B cell (primary cell): ENCODE data around the gene S100A14. TPM values are rescaled to one million over a fixed set of nuclear protein-coding genes. Genes with fewer than 3 reads are reported as not detected.

Source experiments
- ATAC-seq: fragments of 200-7000 bp; cut with Tn5 transposase; one replicate; pipeline ENCODE4 v1.10.0; 2021; ENCODE audit warnings: low read depth, mild to moderate bottlenecking, moderate number of reproducible peaks, moderate library complexity
- CTCF ChIA-PET: fragments of 350-600 bp; sonication (Branson Sonifier 250); formaldehyde crosslinking; loops from one replicate; lab custom pipeline; 2021; ENCODE audit warnings: antibody characterized with exemption, inconsistent platforms; lab: Charles Lee
- POLR2A ChIA-PET: fragments of 350-600 bp; sonication (Branson Sonifier 250); formaldehyde crosslinking; loops from one replicate; lab custom pipeline; 2021; ENCODE audit warnings: antibody characterized with exemption; lab: Charles Lee
- DNase-seq: peaks from one replicate; pipeline ENCODE4 v3.0.0; 2013
- H2AFZ ChIP-seq: 2 replicates; pipeline ENCODE4 v1.6.1; 2012; ENCODE audit warnings: mild to moderate bottlenecking, low read depth, low read length; ENCODE audit not compliant: insufficient read depth, poor library complexity, severe bottlenecking
- H3K27ac ChIP-seq, 2 donors: 1 replicate in 1 of 2; 2 replicates in 1 of 2; pipeline ENCODE4 v1.5.1; 2012 to 2013; ENCODE audit warnings: low read length in 2 of 2, mild to moderate bottlenecking in 2 of 2, moderate library complexity in 1 of 2
- H3K27me3 ChIP-seq, 4 experiments: fragments of 200-600 bp in 1 of 4; sonication (generic) in 1 of 4; replicated peaks in 1 of 4; 1 replicate in 2 of 4; 2 replicates in 2 of 4; pipeline versions ENCODE4 v1.6.1 to v1.7.0; 2013 to 2016; ENCODE audit warnings: low read length in 3 of 4, mild to moderate bottlenecking in 2 of 4, mixed read lengths in 1 of 4, moderate library complexity in 1 of 4; ENCODE audit not compliant: insufficient read depth in 4 of 4, control insufficient read depth in 3 of 4; ENCODE audit errors: control extremely low read depth in 1 of 4
- H3K36me3 ChIP-seq, 2 experiments: replicated peaks in 1 of 2; 1 replicate in 1 of 2; 2 replicates in 1 of 2; pipeline versions ENCODE4 v1.6.1 to v1.7.1; 2013; ENCODE audit warnings: low read length in 1 of 2; ENCODE audit not compliant: insufficient read depth in 2 of 2, control insufficient read depth in 1 of 2; ENCODE audit errors: control extremely low read depth in 1 of 2, extremely low read depth in 1 of 2
- H3K4me1 ChIP-seq, 2 donors: fragments of 200-600 bp in 1 of 2; sonication (generic) in 1 of 2; 1 replicate in 1 of 2; 2 replicates in 1 of 2; pipeline versions ENCODE4 v1.5.1 to v1.6.1; 2013 to 2017; ENCODE audit warnings: low read length in 2 of 2; ENCODE audit not compliant: control insufficient read depth in 2 of 2, insufficient read depth in 2 of 2
- H3K4me2 ChIP-seq: replicated peaks from 2 replicates; pipeline ENCODE3; 2012; ENCODE audit warnings: mild to moderate bottlenecking, low read depth, low read length; ENCODE audit not compliant: poor library complexity, severe bottlenecking
- H3K4me3 ChIP-seq, 5 experiments: fragments of 200-600 bp in 1 of 5; sonication (generic) in 1 of 5; 1 replicate in 3 of 5; 2 replicates in 2 of 5; pipeline versions ENCODE4 v1.5.1 to v1.7.0; 2011 to 2016; ENCODE audit warnings: low read length in 4 of 5, mild to moderate bottlenecking in 4 of 5, low read depth in 2 of 5, control low read depth in 1 of 5, moderate library complexity in 1 of 5; ENCODE audit not compliant: insufficient read depth in 1 of 5; ENCODE audit errors: control extremely low read depth in 1 of 5, extremely low read depth in 1 of 5
- H3K79me2 ChIP-seq: fragments of 200-600 bp; sonication (generic); one replicate; pipeline ENCODE4 v1.6.0; 2016; ENCODE audit warnings: low read length; ENCODE audit not compliant: control insufficient read depth, insufficient read depth
- H3K9ac ChIP-seq: fragments of 200-600 bp; sonication (generic); 2 replicates; pipeline ENCODE4 v1.6.1; 2017; ENCODE audit warnings: mild to moderate bottlenecking, low read length, moderate library complexity
- H3K9me3 ChIP-seq, 3 donors: one replicate each; pipeline versions ENCODE4 v1.6.1 to v1.7.1; 2013; ENCODE audit warnings: low read length in 2 of 3; ENCODE audit not compliant: control insufficient read depth in 2 of 3, insufficient read depth in 1 of 3; ENCODE audit errors: control extremely low read depth in 1 of 3
- H4K20me1 ChIP-seq: 2 replicates; pipeline ENCODE4 v1.6.0; 2012; ENCODE audit warnings: mild to moderate bottlenecking, low read length; ENCODE audit not compliant: insufficient read depth, control insufficient read depth, poor library complexity, severe bottlenecking
- H3K27ac Mint-ChIP-seq: one replicate; pipeline ENCODE4 v1.8.0; 2021; ENCODE audit warnings: mixed read lengths
- H3K27me3 Mint-ChIP-seq: one replicate; pipeline ENCODE4 v1.8.0; 2021; ENCODE audit warnings: mixed read lengths
- H3K4me1 Mint-ChIP-seq: one replicate; pipeline ENCODE4 v1.8.0; 2021; ENCODE audit warnings: mixed read lengths
- H3K4me3 Mint-ChIP-seq: one replicate; pipeline ENCODE4 v1.8.0; 2021; ENCODE audit warnings: mixed read lengths
- H3K9me3 Mint-ChIP-seq: one replicate; pipeline ENCODE4 v1.8.0; 2022; ENCODE audit warnings: mixed read lengths; ENCODE audit not compliant: insufficient read depth
- CTCF ChIP-seq: fragments of 200-600 bp; IDR thresholded peaks from one replicate; pipeline ENCODE4 v1.8.0; 2022; ENCODE audit warnings: antibody characterized with exemption, mild to moderate bottlenecking
- EZH2 ChIP-seq: IDR thresholded peaks from 2 replicates; pipeline ENCODE4 v1.6.1; 2012; ENCODE audit warnings: borderline replicate concordance, low read depth, mild to moderate bottlenecking, moderate library complexity, low read length; ENCODE audit not compliant: insufficient read depth, poor library complexity, severe bottlenecking
- WGBS: methylation state at CpG from one replicate; pipeline ENCODE4 v1.1.5; 2013; ENCODE audit warnings: missing lambda C conversion rate; ENCODE audit not compliant: insufficient coverage; 5-methylcytosine and 5-hydroxymethylcytosine counted together
- intact Hi-C: fragments of 100-400 bp; cut with micrococcal nuclease; formaldehyde crosslinking; loops from one replicate; pipeline ENCODE4 v1.10.0; 2022
- polyA plus RNA-seq: library from polyadenylated mRNA; depleted of rRNA; stranded (reverse); fragments of >200 nt; gene quantifications from 2 replicates; pipeline ENCODE4 v1.2.3, GENCODE V29; 2012
- total RNA-seq, 2 donors: library from RNA; stranded (reverse); fragments of 120-200 nt in 1 of 2; gene quantifications; 1 replicate in 1 of 2; 2 replicates in 1 of 2; pipeline versions ENCODE4 v1.2.3 to v1.2.4, GENCODE V29; 2013 to 2022

Gene S100A14
- total and polyA plus RNA-seq, 2 donors (not counting 1 experiment from before 2014, with no cell fraction given), result not detected

GRCh38 chr1:153612755-153613331 is 3.3 kb downstream of the S100A14 start, which contains the start of gene S100A16:
Gene S100A16, minus strand, starts transcription at chr1:153613137. Its CDS starts 4,986 bp downstream, at chr1:153608151.
- TF ChIP-seq EZH2, result no peak
- TF ChIP-seq CTCF, result no peak
- intact Hi-C loops, result no loop called here
- Histone ChIP-seq H3K79me2 (no peaks in the 10 kb centered on the region), H3K4me2 (no peak within 1 kb of the TSS), H3K27me3 (no peaks in the 10 kb centered on the region), H4K20me1 (no peaks in the 10 kb centered on the region), H3K27ac (no peak within 1 kb of the TSS), H2AFZ (no peak within 1 kb of the TSS), H3K4me3 (no peak within 1 kb of the TSS), H3K36me3 (no peaks in the 10 kb centered on the region), H3K9ac (no peak within 1 kb of the TSS), H3K9me3 (no peaks in the 10 kb centered on the region), H3K4me1 (peaks cover 8 to 9% of the 10 kb centered on the region in 2 donors)
- DNase-seq (no peak), ATAC-seq (no peak)
- 100% methylated on average over 7 of the region's 9 CpGs for whole genome bisulfite sequencing
- POLR2A ChIA-PET, result no interaction called here
- CTCF ChIA-PET, result interaction anchor here (1.1 kb wide), 1 partner anchor 12 kb away, joined by 3 read pairs; no protein-coding TSS in a partner anchor
- Mint-ChIP-seq H3K4me3 (no peak within 1 kb of the TSS), H3K27me3 (no peaks in the 10 kb centered on the region), H3K9me3 (no peaks in the 10 kb centered on the region), H3K27ac (no peak within 1 kb of the TSS), H3K4me1 (no peaks in the 10 kb centered on the region)

GRCh38 chr1:153612111-153612754 is 3.9 kb downstream of the S100A14 start:
- H3K79me2 ChIP-seq, result no peaks in the 10 kb centered on the region
- 98% methylated on average over 8 of the region's 11 CpGs for WGBS

More at GRCh38 chr1:153612111-153612754, 3.9 kb downstream of the S100A14 start:
- Histone ChIP-seq H4K20me1 (no peaks in the 10 kb centered on the region), H3K9me3 (no peaks in the 10 kb centered on the region), H3K9ac (no peak overlapping the region), H3K27ac (no peak overlapping the region), H3K27me3 (no peaks in the 10 kb centered on the region), H3K4me2 (no peak overlapping the region), H3K4me1 (peaks cover 1 to 3% of the 10 kb centered on the region in 2 donors), H3K4me3 (no peak overlapping the region), H3K36me3 (no peaks in the 10 kb centered on the region), H2AFZ (no peak overlapping the region)
- TF ChIP-seq EZH2 (no peak), CTCF (no peak)
- DNase-seq (no peak), ATAC-seq (no peak)
- Mint-ChIP-seq H3K4me3 (no peak overlapping the region), H3K27me3 (no peaks in the 10 kb centered on the region), H3K27ac (no peak overlapping the region), H3K9me3 (no peaks in the 10 kb centered on the region), H3K4me1 (no peaks in the 10 kb centered on the region)
- CTCF ChIA-PET, result interaction anchor here (0.6 to 0.7 kb wide), 2 partner anchors 44 to 61 kb away, joined by 3 to 4 read pairs; no protein-coding TSS in a partner anchor
- POLR2A ChIA-PET, result no interaction called here
- intact Hi-C loops, result no loop called here
